Neuronal stem cell (in vitro differentiated cells): ENCODE data around the gene TEAD4.

Source experiments
- DNase-seq: peaks from one replicate; pipeline ENCODE4 v3.0.0-alpha.2; 2013; ENCODE audit warnings: low spot score
- H2AFZ ChIP-seq: one replicate; pipeline ENCODE4 v1.6.1; 2013; ENCODE audit warnings: mild to moderate bottlenecking, low read length, inconsistent platforms
- H2AK5ac ChIP-seq: 2 replicates; pipeline ENCODE4 v1.6.1; 2013; ENCODE audit warnings: low read depth, mild to moderate bottlenecking, inconsistent platforms, low read length, moderate library complexity, mixed read lengths
- H2BK120ac ChIP-seq: 2 replicates; pipeline ENCODE4 v1.6.1; 2013; ENCODE audit warnings: low read depth, mild to moderate bottlenecking, inconsistent platforms, low read length, moderate library complexity, mixed read lengths
- H2BK12ac ChIP-seq: one replicate; pipeline ENCODE4 v1.6.1; 2013; ENCODE audit warnings: low read length, inconsistent platforms
- H2BK15ac ChIP-seq: 2 replicates; pipeline ENCODE4 v1.6.1; 2013; ENCODE audit warnings: mild to moderate bottlenecking, low read length, inconsistent platforms, mixed read lengths
- H2BK5ac ChIP-seq: one replicate; pipeline ENCODE4 v1.6.1; 2013; ENCODE audit warnings: inconsistent platforms, mild to moderate bottlenecking, low read length, moderate library complexity
- H3K14ac ChIP-seq: one replicate; pipeline ENCODE4 v1.6.1; 2013; ENCODE audit warnings: low read length, inconsistent platforms
- H3K18ac ChIP-seq: 2 replicates; pipeline ENCODE4 v1.6.1; 2013; ENCODE audit warnings: low read length, inconsistent platforms
- H3K23ac ChIP-seq: 2 replicates; pipeline ENCODE4 v1.6.1; 2013; ENCODE audit warnings: low read depth, mild to moderate bottlenecking, mixed read lengths, low read length, inconsistent platforms; ENCODE audit not compliant: poor library complexity
- H3K27ac ChIP-seq: replicated peaks from 3 replicates; pipeline ENCODE4 v1.5.1; 2013; ENCODE audit warnings: low read length, inconsistent platforms
- H3K27me3 ChIP-seq, 3 experiments: 2 replicates each; pipeline ENCODE4 v1.6.1; 2013; ENCODE audit warnings: low read length in 3 of 3, mild to moderate bottlenecking in 2 of 3, inconsistent platforms in 1 of 3, low read depth in 1 of 3, mixed read lengths in 1 of 3, moderate library complexity in 1 of 3; ENCODE audit not compliant: control insufficient read depth in 3 of 3, insufficient read depth in 3 of 3
- H3K36me3 ChIP-seq, 2 donors: replicated peaks in 1 of 2; 2 replicates each; pipeline ENCODE4 v1.6.1; 2013; ENCODE audit warnings: low read length in 2 of 2; ENCODE audit not compliant: control insufficient read depth in 2 of 2, insufficient read depth in 2 of 2
- H3K4ac ChIP-seq: 2 replicates; pipeline ENCODE4 v1.6.1; 2013; ENCODE audit warnings: inconsistent platforms, mild to moderate bottlenecking, low read length, moderate library complexity
- H3K4me1 ChIP-seq, 2 donors: 1 replicate in 1 of 2; 2 replicates in 1 of 2; pipeline ENCODE4 v1.6.1; 2013; ENCODE audit warnings: low read length in 2 of 2, low read depth in 1 of 2; ENCODE audit not compliant: control insufficient read depth in 2 of 2, insufficient read depth in 1 of 2
- H3K4me2 ChIP-seq: one replicate; pipeline ENCODE4 v1.6.1; 2013; ENCODE audit warnings: mild to moderate bottlenecking, low read length, inconsistent platforms; ENCODE audit not compliant: insufficient read depth, poor library complexity, severe bottlenecking
- H3K4me3 ChIP-seq, 2 donors: 2 replicates each; pipeline ENCODE4 v1.5.1; 2013; ENCODE audit warnings: low read length in 2 of 2, mild to moderate bottlenecking in 2 of 2, inconsistent platforms in 1 of 2, moderate library complexity in 1 of 2
- H3K79me1 ChIP-seq: one replicate; pipeline ENCODE4 v1.6.1; 2013; ENCODE audit warnings: low read depth, mild to moderate bottlenecking, inconsistent platforms, low read length, moderate library complexity
- H3K9ac ChIP-seq: one replicate; pipeline ENCODE4 v1.6.1; 2013; ENCODE audit warnings: mild to moderate bottlenecking, low read depth, low read length, inconsistent platforms; ENCODE audit not compliant: poor library complexity
- H3K9me3 ChIP-seq, 2 donors: replicated peaks in 1 of 2; 2 replicates each; pipeline versions ENCODE3 to v1.6.1; 2013; ENCODE audit warnings: low read length in 2 of 2, mild to moderate bottlenecking in 2 of 2, inconsistent platforms in 1 of 2, low read depth in 1 of 2, mixed read lengths in 1 of 2, moderate library complexity in 1 of 2; ENCODE audit not compliant: control insufficient read depth in 2 of 2, insufficient read depth in 1 of 2
- H4K8ac ChIP-seq: one replicate; pipeline ENCODE4 v1.6.1; 2013; ENCODE audit warnings: low read depth, mild to moderate bottlenecking, inconsistent platforms, low read length, moderate library complexity
- H4K91ac ChIP-seq: one replicate; pipeline ENCODE4 v1.6.1; 2013; ENCODE audit warnings: low read length, low read depth, mild to moderate bottlenecking, inconsistent platforms; ENCODE audit not compliant: poor library complexity
- WGBS, 2 donors: extraction: QIAGEN DNeasy Blood & Tissue Kit; methylation state at CpG; one replicate each; pipeline ENCODE4 v1.1.7; 2013; ENCODE audit warnings: missing lambda C conversion rate in 2 of 2, mixed read lengths in 1 of 2; ENCODE audit not compliant: insufficient read length in 2 of 2, insufficient replicate concordance in 1 of 2; ENCODE audit errors: extremely low coverage in 2 of 2; 5-methylcytosine and 5-hydroxymethylcytosine counted together

Gene TEAD4

GRCh38 chr12:3036901-3037600 lies 77.9 kb downstream of the TEAD4 start:
- Histone ChIP-seq H3K4me3 (no peak overlapping the region), H3K9ac (no peak overlapping the region), H3K9me3 (no peaks in the 10 kb centered on the region), H3K27ac (peak overlapping the region; percentile 11), H2AK5ac (no peak overlapping the region), H2AFZ (no peak overlapping the region), H2BK5ac (no peak overlapping the region), H3K4ac (no peak overlapping the region), H3K79me1 (no peaks in the 10 kb centered on the region), H3K36me3 (peaks cover 29 to 36% of the 10 kb centered on the region in 2 donors), H3K14ac (no peak overlapping the region), H4K8ac (no peak overlapping the region), H2BK15ac (no peak overlapping the region), H4K91ac (no peak overlapping the region), H3K27me3 (no peaks in the 10 kb centered on the region), H3K4me1 (peaks cover 18 to 25% of the 10 kb centered on the region in 2 donors), H2BK120ac (no peak overlapping the region), H2BK12ac (no peak overlapping the region), H3K23ac (no peak overlapping the region), H3K18ac (no peak overlapping the region), H3K4me2 (no peak overlapping the region)
- WGBS, 2 donors: no CpG with 5 or more reads among the region's 12 CpGs
- no peak for DNase-seq

- Histone ChIP-seq H2BK5ac (no peak overlapping the region), H3K36me3 (peaks cover 29 to 39% of the 10 kb centered on the region in 2 donors), H3K18ac (no peak overlapping the region), H3K27me3 (no peaks in the 10 kb centered on the region), H4K91ac (peak overlapping the region; percentile 61), H3K23ac (no peak overlapping the region), H2BK15ac (no peak overlapping the region), H2AFZ (no peak overlapping the region), H3K27ac (no peak overlapping the region), H3K79me1 (no peaks in the 10 kb centered on the region), H3K4me1 (peaks cover 17 to 19% of the 10 kb centered on the region in 2 donors), H3K9ac (no peak overlapping the region), H4K8ac (no peak overlapping the region), H3K4me2 (no peak overlapping the region), H2AK5ac (peak overlapping the region; percentile 11), H2BK12ac (no peak overlapping the region), H2BK120ac (no peak overlapping the region), H3K4me3 (no peak overlapping the region), H3K4ac (no peak overlapping the region), H3K9me3 (no peaks in the 10 kb centered on the region), H3K14ac (no peak overlapping the region)
- no peak for DNase-seq
- WGBS, 2 donors: no CpG with 5 or more reads among the region's 7 CpGs
These were observed 79.0 kb downstream of the TEAD4 start for GRCh38 chr12:3038166-3038565.

- H3K9me3 ChIP-seq: no peaks in the 10 kb centered on the region
- H3K18ac ChIP-seq: no peak overlapping the region
- H3K9ac ChIP-seq: no peak overlapping the region
- H3K79me1 ChIP-seq: no peaks in the 10 kb centered on the region
- no peak overlapping the region for H4K91ac ChIP-seq
- H2AK5ac ChIP-seq: no peak overlapping the region
- H2BK120ac ChIP-seq: no peak overlapping the region
- H2BK5ac ChIP-seq: no peak overlapping the region
- no peak overlapping the region for H2AFZ ChIP-seq
- no peak overlapping the region for H4K8ac ChIP-seq
- peaks cover 29 to 39% of the 10 kb centered on the region in 2 donors for H3K36me3 ChIP-seq
- no peak overlapping the region for H3K4me2 ChIP-seq
- no peak overlapping the region for H2BK12ac ChIP-seq
- H2BK15ac ChIP-seq: no peak overlapping the region
- H3K23ac ChIP-seq: no peak overlapping the region
- no peak overlapping the region for H3K27ac ChIP-seq
- no peak overlapping the region for H3K14ac ChIP-seq
- no peak overlapping the region for H3K4ac ChIP-seq
- no peak for DNase-seq
- peaks cover 11 to 16% of the 10 kb centered on the region in 2 donors for H3K4me1 ChIP-seq
- no CpG with 5 or more reads among the region's 11 CpGs for WGBS, 2 donors
- H3K4me3 ChIP-seq: no peak overlapping the region
- no peaks in the 10 kb centered on the region for H3K27me3 ChIP-seq
These were observed 79.8 kb downstream of the TEAD4 start for GRCh38 chr12:3038926-3039510.

GRCh38 chr12:3040026-3040656 lies 80.9 kb downstream of the TEAD4 start:
- WGBS, 2 donors: no CpG with 5 or more reads among the region's 15 CpGs
- no peak overlapping the region for H3K27ac ChIP-seq
- H3K4me3 ChIP-seq: no peak overlapping the region
- H2BK5ac ChIP-seq: peak overlapping the region; percentile 22
- H2AK5ac ChIP-seq: peak overlapping the region; percentile 69
- H3K4me1 ChIP-seq: peaks cover 10 to 15% of the 10 kb centered on the region in 2 donors
- no peak overlapping the region for H2BK12ac ChIP-seq
- no peaks in the 10 kb centered on the region for H3K9me3 ChIP-seq
- H2AFZ ChIP-seq: no peak overlapping the region
- peaks cover 29 to 39% of the 10 kb centered on the region in 2 donors for H3K36me3 ChIP-seq
- H3K4ac ChIP-seq: no peak overlapping the region
- H3K79me1 ChIP-seq: no peaks in the 10 kb centered on the region
- H3K27me3 ChIP-seq: no peaks in the 10 kb centered on the region
- H2BK120ac ChIP-seq: no peak overlapping the region
- DNase-seq: no peak
- H3K14ac ChIP-seq: no peak overlapping the region
- no peak overlapping the region for H3K4me2 ChIP-seq
- H4K91ac ChIP-seq: no peak overlapping the region
- peak overlapping the region; percentile 35 for H3K9ac ChIP-seq
- no peak overlapping the region for H2BK15ac ChIP-seq
- no peak overlapping the region for H3K23ac ChIP-seq
- no peak overlapping the region for H3K18ac ChIP-seq
- H4K8ac ChIP-seq: no peak overlapping the region
